H1 (cell line): ENCODE results near the gene NAP1L1. TPM values are rescaled to one million over a fixed set of nuclear protein-coding genes. Genes with fewer than 3 reads are reported as not detected.

Experiments used
- CHD7 ChIP-seq: fragments of 300-600 bp; sonication (generic); IDR thresholded peaks from 2 replicates; pipeline ENCODE4 v1.7.1; 2012; ENCODE audit warnings: low read length, moderate library complexity, mild to moderate bottlenecking, inconsistent platforms; ENCODE audit not compliant: insufficient replicate concordance
- NRF1 ChIP-seq: IDR thresholded peaks from 2 replicates; pipeline ENCODE4 v1.6.1; 2011; ENCODE audit warnings: mild to moderate bottlenecking, low read depth, low read length, improper control_type of control experiment
- polyA plus RNA-seq, 7 experiments: library from polyadenylated mRNA; depleted of rRNA in 3 of 7; stranded (reverse) in 5 of 7; unstranded in 2 of 7; fragments of >200 nt in 5 of 7; fragments of 200-250 nt in 2 of 7; gene quantifications; 1 replicate in 5 of 7; 2 replicates in 1 of 7; 4 replicates in 1 of 7; pipeline versions ENCODE4 v1.2.1 to v1.2.3, GENCODE V29; 2011 to 2013; ENCODE audit warnings: missing spikeins in 2 of 7, mixed read lengths in 2 of 7
- total RNA-seq: library from RNA; stranded (reverse); fragmentation: NEBNext Ultra II Directional; extraction: Animal tissue kit (Norgen Biotek cat#: 25700); gene quantifications from 2 replicates; pipeline ENCODE4 v1.2.1, GENCODE V29; 2021

Gene NAP1L1
- total and polyA plus RNA-seq, 2 of the 8 experiments (the other 6 are each of a cell fraction or from before 2014, with no cell fraction given), result 202 to 1,159 TPM

GRCh38 chr12:76030341-76031080 lies 54.0 kb downstream of the NAP1L1 start (continued):
- no peak for TF ChIP-seq CHD7
- no peak for TF ChIP-seq NRF1
